Erythroblast (primary cell): Measurements from ENCODE around the gene PCTP.

Experiments used
- GATA1 ChIP-seq: IDR thresholded peaks from 2 replicates; pipeline ENCODE4 v1.6.1; 2011; ENCODE audit warnings: low read depth, mild to moderate bottlenecking, control low read depth, low read length, moderate library complexity
- POLR2A ChIP-seq: IDR thresholded peaks from 2 replicates; pipeline ENCODE4 v1.6.1; 2011; ENCODE audit warnings: mild to moderate bottlenecking, low read length

- TF ChIP-seq POLR2A (no peak), GATA1 (no peak)
These were observed 19.1 kb upstream of the PCTP start for GRCh38 chr17:55731586-55732250.
